Activated naive CD4-positive, alpha-beta T cell treated with anti-CD3 and anti-CD28 coated beads, Interleukin-2, amount 50 U/mL, for 24 hours (primary cell): ENCODE data around the gene INO80C.

Experiments
- H3K27ac Mint-ChIP-seq: one replicate; pipeline ENCODE4 v1.8.0; 2021; ENCODE audit warnings: mild to moderate bottlenecking, mixed read lengths
- H3K27me3 Mint-ChIP-seq: one replicate; pipeline ENCODE4 v1.8.0; 2021; ENCODE audit warnings: mixed read lengths
- H3K36me3 Mint-ChIP-seq: one replicate; pipeline ENCODE4 v1.8.0; 2021; ENCODE audit warnings: mixed read lengths
- H3K4me1 Mint-ChIP-seq: one replicate; pipeline ENCODE4 v1.8.0; 2021; ENCODE audit warnings: mixed read lengths
- H3K4me3 Mint-ChIP-seq: one replicate; pipeline ENCODE4 v1.8.0; 2021; ENCODE audit warnings: mild to moderate bottlenecking, mixed read lengths
- H3K9me3 Mint-ChIP-seq: one replicate; pipeline ENCODE4 v1.8.0; 2021; ENCODE audit warnings: mixed read lengths

Gene INO80C

DNA sequence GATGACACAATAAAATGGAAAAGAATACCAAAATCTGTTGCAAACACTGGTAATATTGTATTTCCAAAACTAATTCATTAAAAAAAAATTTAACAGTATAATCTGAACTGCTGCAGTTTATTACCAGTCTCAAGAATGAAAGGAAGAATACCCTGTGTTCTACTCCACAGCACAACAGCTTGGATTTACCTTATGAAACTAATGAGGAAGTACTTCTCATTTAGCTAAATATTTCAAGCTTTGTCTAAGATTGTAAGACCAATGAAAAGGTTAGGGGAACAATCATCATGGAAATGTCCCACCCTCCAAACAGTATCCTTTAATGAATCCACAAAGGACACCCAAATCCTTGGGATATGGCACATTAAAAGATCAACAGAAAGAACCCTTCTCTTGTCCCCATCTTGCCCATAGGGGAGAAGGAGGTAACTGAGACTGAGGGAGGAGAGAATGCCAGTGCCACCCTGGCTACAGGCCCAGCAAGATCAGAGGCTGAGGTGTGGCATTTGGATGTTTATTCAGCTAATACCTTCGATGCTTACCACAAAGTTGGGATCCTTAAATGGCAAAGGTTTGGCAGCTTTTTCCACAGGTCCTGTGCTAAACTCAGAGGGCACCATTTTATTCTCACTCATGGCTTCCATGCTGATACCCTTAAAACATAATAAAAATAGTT is 17.7 kb downstream of the INO80C start:
- peaks cover 35% of the 10 kb centered on the region for H3K4me1 Mint-ChIP-seq
- H3K4me3 Mint-ChIP-seq, result no peak overlapping the region
- no peaks in the 10 kb centered on the region for H3K27me3 Mint-ChIP-seq
- H3K36me3 Mint-ChIP-seq, result peaks cover 6% of the 10 kb centered on the region
- H3K9me3 Mint-ChIP-seq, result no peaks in the 10 kb centered on the region
- H3K27ac Mint-ChIP-seq, result peak overlapping the region; percentile 67

DNA sequence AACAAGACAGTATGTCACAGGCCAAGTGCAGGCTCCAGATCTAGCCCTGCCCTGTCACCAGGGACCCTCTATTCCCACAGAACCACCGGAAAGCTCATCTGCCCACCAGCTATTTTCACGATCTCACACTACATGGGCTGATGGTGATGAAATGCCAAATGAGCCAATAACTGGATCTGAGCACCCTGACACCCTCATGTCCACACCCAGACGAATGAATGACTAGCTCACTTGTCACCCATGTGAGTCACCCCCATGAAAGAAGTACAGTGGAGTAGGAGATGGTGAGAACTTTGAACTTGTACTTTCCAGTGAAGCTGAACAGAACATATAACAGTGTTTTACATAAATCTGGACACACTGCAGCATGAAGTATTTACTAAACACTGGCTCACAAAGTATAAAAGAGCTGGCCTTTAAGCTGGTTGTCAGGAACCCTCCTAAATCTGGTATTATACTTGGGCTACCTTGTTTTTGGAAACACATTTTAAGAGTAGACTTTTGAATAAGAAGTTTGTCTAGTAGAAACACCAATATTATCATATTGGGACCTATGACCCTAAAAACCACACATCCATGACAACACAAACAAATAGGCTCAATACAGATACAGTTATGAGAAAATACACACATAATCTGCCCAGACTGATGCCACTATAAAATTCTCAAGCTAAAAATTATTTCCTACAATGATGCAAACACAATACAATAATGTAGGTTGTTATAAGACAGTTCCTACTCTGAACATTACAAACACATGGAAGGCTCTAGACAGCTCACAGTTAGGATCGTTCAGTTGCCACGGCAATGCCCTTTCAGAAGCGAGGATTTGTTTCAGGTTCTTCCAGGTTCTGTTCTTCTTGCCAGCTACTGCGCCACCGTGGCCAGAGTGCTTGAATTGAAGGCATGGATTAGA is 19.0 kb downstream of the INO80C start:
- H3K27me3 Mint-ChIP-seq, result no peaks in the 10 kb centered on the region
- H3K36me3 Mint-ChIP-seq, result peaks cover 12% of the 10 kb centered on the region
- H3K4me3 Mint-ChIP-seq, result peak overlapping the region; percentile 11
- H3K27ac Mint-ChIP-seq, result peak overlapping the region; percentile 25
- H3K4me1 Mint-ChIP-seq, result peaks cover 31% of the 10 kb centered on the region
- no peaks in the 10 kb centered on the region for H3K9me3 Mint-ChIP-seq

DNA sequence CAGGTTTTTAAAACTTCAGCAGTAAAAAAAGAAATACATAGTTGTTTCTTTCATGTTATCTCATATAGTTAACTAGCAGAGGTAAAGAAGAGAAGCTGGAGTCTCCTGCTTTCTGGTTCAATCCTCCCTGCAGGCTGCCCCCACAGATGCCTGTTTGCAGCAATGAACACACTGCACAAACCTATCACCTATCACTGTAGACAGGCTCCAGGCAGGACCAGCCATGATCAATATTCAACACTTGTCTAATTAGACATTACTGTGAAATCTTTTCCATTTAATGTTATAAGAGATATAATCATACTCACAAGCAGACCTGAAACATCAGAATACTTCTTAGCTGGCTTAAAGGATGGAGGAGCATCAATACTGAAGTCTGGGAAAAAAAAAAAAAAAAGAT is 19.8 kb downstream of the INO80C start:
- Mint-ChIP-seq H3K9me3 (no peaks in the 10 kb centered on the region), H3K36me3 (peaks cover 20% of the 10 kb centered on the region), H3K4me1 (peaks cover 23% of the 10 kb centered on the region), H3K4me3 (no peak overlapping the region), H3K27me3 (no peaks in the 10 kb centered on the region), H3K27ac (peak overlapping the region; percentile 37)

DNA sequence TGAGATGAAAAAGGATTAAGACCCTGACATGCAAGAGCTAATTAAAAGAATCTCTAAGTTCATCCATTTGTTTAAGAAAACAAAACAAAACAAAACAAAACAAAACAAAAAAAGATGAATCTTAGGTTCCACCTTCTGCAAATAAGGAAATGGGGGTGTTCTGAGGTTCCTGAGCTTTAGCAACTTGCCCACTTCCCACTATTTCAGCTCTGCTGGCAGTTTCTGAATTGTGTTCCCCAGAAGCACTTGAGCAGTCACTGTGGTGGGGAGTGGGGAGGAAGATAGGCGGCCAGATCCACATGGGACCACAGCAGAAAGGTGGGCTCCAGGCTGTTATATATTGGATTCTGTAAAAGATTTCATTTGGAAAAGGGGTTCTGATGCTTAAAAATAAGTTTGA is 20.3 kb downstream of the INO80C start:
- peaks cover 23% of the 10 kb centered on the region for H3K36me3 Mint-ChIP-seq
- no peaks in the 10 kb centered on the region for H3K9me3 Mint-ChIP-seq
- no peak overlapping the region for H3K27ac Mint-ChIP-seq
- peaks cover 19% of the 10 kb centered on the region for H3K4me1 Mint-ChIP-seq
- H3K27me3 Mint-ChIP-seq, result no peaks in the 10 kb centered on the region
- no peak overlapping the region for H3K4me3 Mint-ChIP-seq

DNA sequence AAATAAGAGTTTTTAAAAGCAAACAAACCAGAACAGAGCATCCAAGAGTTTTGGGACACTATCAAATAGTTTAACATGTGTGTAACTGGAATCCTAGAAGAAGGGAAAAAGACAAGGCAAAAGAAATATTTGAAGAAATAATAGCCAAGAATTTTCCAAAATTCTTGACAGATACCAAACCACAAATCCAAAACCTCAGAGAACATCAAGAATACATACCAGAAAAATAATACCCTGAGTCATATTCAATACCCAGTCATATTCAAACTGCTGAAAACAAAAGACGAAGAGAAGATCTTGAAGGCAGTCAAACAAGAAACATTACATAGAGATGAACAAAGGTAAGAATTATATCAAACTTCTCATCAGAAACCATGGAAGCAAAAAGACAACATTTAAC is 22.9 kb downstream of the INO80C start:
- Mint-ChIP-seq H3K27ac (peak overlapping the region; percentile 60), H3K4me1 (peaks cover 19% of the 10 kb centered on the region), H3K9me3 (no peaks in the 10 kb centered on the region), H3K4me3 (no peak overlapping the region), H3K27me3 (no peaks in the 10 kb centered on the region), H3K36me3 (peaks cover 28% of the 10 kb centered on the region)

DNA sequence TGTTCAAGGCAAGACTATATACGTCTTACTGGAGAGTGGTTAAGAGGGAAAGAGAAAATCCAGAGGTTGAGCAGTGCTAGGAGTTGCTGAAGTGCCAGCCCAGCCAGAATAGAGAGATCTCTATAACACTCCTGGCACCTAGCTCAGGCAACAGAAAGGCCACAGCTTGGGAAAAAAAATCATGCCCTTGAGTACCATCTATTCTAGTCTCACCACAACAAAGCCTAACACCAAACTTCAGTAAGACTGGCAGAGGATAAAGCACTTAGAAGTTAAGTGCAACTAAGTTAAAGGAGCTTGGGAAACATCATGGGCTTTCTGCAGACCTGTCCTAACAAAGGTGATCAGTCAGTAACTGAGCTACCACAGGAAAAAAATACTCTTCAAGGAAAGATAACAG is 24.2 kb downstream of the INO80C start:
- peaks cover 33% of the 10 kb centered on the region for H3K36me3 Mint-ChIP-seq

DNA sequence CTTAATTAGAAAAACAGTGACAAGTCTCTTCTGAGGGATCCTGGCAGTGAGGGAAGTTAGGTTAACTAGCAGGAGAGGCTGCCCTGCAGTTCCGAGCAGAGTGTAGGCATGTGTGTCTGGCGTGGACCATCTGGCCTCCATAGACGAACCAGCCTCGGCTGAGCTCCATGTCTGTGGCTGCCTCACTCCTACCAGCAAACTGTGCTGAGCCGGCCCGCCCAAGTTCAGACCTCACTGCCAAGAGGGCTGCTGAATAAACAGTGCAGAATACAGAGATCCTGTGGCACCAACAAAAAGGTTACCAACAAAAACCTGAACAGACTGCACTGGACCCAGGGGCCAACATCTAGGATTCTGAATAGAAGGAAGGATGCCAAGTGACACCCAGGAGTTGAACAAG is 27.3 kb downstream of the INO80C start:
- Mint-ChIP-seq H3K4me3 (no peak overlapping the region), H3K36me3 (peaks cover 34% of the 10 kb centered on the region), H3K27me3 (no peaks in the 10 kb centered on the region), H3K9me3 (no peaks in the 10 kb centered on the region), H3K4me1 (peaks cover 5% of the 10 kb centered on the region), H3K27ac (no peak overlapping the region)

More for the DNA sequence above, 24.2 kb downstream of the INO80C start:
- peaks cover 11% of the 10 kb centered on the region for H3K4me1 Mint-ChIP-seq
- no peak overlapping the region for H3K4me3 Mint-ChIP-seq
- H3K9me3 Mint-ChIP-seq, result no peaks in the 10 kb centered on the region
- no peaks in the 10 kb centered on the region for H3K27me3 Mint-ChIP-seq
- no peak overlapping the region for H3K27ac Mint-ChIP-seq

DNA sequence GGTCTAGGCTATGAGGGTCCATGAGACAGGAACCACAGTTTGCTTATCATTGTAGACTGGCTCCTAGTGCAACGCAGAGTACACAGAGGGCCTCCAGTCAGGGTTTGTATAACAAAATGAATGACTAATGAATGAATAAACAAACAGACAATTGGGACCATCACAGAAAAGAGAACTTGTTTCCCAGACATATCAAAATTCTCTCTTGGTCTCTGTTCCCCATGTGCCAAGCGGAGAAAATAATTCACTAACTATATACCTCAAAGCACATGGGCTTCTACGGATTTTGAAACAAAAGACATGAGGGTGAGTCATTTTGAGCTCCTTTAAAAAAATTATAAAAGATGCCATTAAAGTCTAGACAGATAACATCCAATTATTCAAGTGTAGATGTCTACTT is 28.0 kb downstream of the INO80C start:
- Mint-ChIP-seq H3K27ac (no peak overlapping the region), H3K9me3 (no peaks in the 10 kb centered on the region), H3K27me3 (no peaks in the 10 kb centered on the region), H3K36me3 (peaks cover 30% of the 10 kb centered on the region), H3K4me1 (peaks cover under 1% of the 10 kb centered on the region), H3K4me3 (no peak overlapping the region)

DNA sequence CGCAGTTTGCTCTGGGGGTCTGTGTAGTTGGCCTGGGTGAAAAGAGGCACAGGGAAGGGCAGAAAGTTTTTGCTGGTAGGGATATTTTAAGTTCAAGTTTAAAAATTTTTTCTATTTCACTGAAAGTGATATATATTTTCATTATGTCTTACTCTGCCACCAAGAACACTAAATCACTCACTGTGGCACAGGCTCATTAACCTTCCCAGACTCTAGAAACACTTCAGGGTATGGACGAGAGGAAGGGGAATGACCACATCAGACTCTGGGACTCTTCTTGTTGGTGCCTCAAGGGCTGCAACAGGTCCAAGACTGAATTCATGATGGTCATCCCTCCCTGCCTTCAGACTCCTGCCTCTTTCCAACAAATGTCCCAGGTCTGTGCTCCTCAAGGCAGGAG is 29.0 kb downstream of the INO80C start:
- no peak overlapping the region for H3K27ac Mint-ChIP-seq
- peaks cover 26% of the 10 kb centered on the region for H3K36me3 Mint-ChIP-seq
- H3K27me3 Mint-ChIP-seq, result no peaks in the 10 kb centered on the region
- H3K4me1 Mint-ChIP-seq, result no peaks in the 10 kb centered on the region
- H3K9me3 Mint-ChIP-seq, result no peaks in the 10 kb centered on the region
- H3K4me3 Mint-ChIP-seq, result no peak overlapping the region

DNA sequence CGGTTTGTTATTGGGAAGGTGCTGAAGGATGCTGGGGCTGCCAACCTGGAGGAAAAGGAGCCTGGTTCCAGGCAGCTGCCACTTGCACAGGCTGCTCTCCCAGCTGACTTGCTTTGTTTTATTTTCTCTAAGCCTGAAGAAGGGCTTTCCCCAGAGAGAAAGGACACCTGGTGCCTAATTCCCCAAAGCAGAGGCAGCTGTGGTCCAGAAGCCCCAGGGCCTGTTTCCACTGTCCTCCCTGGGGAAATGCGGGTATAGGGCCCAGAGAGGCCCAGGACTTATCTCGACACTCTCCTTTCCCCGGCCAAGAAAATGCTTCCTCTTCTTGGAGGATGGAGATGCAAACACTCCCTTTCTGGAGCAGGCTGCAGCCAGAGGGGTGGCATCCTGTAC is 30.1 kb downstream of the INO80C start:
- Mint-ChIP-seq H3K4me3 (no peak overlapping the region), H3K27ac (no peak overlapping the region), H3K36me3 (peaks cover 16% of the 10 kb centered on the region), H3K9me3 (no peaks in the 10 kb centered on the region), H3K27me3 (no peaks in the 10 kb centered on the region), H3K4me1 (no peaks in the 10 kb centered on the region)

DNA sequence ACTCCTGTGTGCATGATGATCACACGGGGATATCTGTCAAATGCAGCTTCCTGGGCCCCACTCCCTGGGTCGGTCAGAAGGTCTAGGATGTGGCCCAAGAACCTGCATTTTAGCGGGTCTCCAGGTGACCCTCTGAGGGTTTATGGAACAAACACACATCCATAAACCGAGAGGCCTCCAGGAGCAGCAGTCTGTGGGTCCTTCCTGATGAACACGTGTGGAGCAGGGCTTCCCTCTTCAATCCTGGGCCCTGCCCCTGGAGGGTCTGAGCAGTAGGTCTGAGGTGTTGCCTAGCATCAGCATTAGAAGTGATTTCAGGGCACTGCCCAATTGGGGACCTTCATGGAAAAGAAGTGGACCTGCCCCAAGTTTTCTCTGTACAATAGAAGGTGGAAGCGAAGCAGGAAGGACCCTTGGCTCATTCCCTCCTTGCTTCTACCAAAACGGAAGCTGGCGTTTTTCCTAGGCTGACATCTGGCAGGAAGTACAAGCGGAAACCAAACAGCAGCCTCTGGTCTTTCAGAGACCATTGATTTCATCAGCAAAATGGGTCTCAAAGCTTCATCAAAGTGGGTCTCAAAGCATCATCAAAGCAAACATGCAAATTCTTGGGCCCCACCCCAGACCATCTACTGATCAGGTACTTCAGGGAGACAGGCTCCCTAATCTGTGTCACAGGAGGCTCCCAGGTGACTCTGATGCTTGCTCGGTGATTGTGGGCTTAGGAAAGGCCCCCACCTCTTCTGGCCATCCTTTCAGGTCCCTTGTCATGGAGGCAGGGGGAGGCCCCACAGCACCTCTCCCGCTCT is 30.7 kb downstream of the INO80C start:
- Mint-ChIP-seq H3K9me3 (no peaks in the 10 kb centered on the region), H3K4me3 (no peak overlapping the region), H3K27ac (no peak overlapping the region), H3K4me1 (no peaks in the 10 kb centered on the region), H3K27me3 (no peaks in the 10 kb centered on the region), H3K36me3 (peaks cover 11% of the 10 kb centered on the region)

DNA sequence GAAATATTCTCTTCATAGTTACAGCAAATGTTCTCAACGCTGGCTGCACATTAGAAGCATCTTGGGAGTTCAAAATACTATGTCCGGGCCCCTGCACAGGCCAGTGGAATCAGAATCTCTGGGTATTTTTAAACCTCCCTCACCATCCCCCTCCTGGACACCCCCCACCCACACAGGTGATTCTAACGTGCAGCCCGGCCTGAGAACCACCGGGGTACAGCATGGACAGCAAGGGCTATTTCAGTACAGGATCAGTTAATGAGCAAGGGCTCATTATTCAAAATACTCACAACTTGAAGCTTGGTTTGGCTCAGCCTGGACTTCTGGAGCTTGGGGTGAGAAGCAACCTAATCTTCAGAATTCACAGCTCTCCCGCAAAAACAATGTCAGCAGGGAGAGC is 31.4 kb downstream of the INO80C start:
- Mint-ChIP-seq H3K36me3 (peaks cover 11% of the 10 kb centered on the region), H3K9me3 (no peaks in the 10 kb centered on the region), H3K27me3 (no peaks in the 10 kb centered on the region), H3K27ac (no peak overlapping the region), H3K4me3 (no peak overlapping the region), H3K4me1 (no peaks in the 10 kb centered on the region)

DNA sequence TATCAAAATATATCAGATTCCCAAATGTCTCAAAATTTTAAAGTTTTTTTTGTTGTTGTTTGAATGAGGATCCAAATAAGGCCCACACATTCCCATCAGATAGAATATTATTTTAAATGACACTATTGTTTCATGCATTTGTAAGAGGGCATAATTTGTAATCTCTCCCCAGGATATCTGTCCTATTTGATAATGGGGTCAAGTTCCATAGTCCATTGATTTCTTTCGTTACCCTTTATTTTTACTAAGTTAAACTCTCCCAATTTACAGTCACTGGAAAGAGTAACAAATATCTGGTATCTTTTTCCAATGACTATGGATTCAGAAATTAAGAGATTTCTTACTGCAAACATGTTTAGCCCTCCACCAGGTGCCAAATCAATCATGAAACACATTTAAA is 32.4 kb downstream of the INO80C start:
- no peaks in the 10 kb centered on the region for H3K4me1 Mint-ChIP-seq
- no peak overlapping the region for H3K4me3 Mint-ChIP-seq
- no peak overlapping the region for H3K27ac Mint-ChIP-seq
- H3K27me3 Mint-ChIP-seq, result no peaks in the 10 kb centered on the region
- H3K9me3 Mint-ChIP-seq, result no peaks in the 10 kb centered on the region
- H3K36me3 Mint-ChIP-seq, result peaks cover 11% of the 10 kb centered on the region

DNA sequence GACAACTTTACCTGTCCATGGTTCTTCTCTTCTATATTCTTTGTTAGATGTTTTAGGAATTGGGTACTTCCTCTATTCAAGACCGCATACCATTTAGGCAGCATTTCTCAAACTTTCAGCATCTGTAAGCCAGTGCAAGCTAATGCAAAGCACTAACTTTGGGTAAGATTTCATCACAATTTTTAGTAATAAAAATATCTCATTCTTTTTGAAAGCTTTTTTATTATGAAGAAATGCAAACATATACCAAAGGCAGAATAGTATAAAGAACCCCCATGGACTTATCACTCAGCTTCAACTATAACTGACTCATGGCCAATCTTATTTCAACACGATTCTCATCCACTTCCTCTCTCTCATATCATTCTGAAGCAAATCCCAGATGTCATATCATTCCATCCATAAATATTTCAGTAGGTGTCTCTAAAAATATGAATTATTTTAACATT is 32.9 kb downstream of the INO80C start:
- H3K27me3 Mint-ChIP-seq, result no peaks in the 10 kb centered on the region
- H3K4me3 Mint-ChIP-seq, result no peak overlapping the region
- H3K36me3 Mint-ChIP-seq, result peaks cover 11% of the 10 kb centered on the region
- no peak overlapping the region for H3K27ac Mint-ChIP-seq
- no peaks in the 10 kb centered on the region for H3K4me1 Mint-ChIP-seq
- no peaks in the 10 kb centered on the region for H3K9me3 Mint-ChIP-seq

DNA sequence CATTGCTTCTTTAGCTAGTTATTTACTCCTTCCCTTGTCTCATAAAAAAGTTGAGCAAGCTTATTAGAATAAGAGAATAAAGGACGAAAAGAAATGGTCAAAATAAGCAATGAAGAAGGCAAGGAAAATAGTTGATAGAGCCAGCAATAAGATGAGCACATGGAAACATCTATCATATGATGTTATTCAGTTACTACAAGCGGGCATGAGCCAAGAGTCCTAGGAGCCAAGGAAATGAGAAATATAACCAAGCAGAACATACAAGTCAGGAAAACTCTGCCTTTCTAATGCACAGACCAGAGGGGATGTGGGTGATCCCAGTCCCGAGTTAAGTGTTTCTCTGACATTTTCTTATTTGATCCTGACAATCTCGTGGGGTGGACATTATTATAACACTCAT is 33.9 kb downstream of the INO80C start:
- no peaks in the 10 kb centered on the region for H3K9me3 Mint-ChIP-seq
- H3K4me1 Mint-ChIP-seq, result no peaks in the 10 kb centered on the region
- H3K36me3 Mint-ChIP-seq, result peaks cover 6% of the 10 kb centered on the region
- H3K4me3 Mint-ChIP-seq, result no peak overlapping the region
- no peak overlapping the region for H3K27ac Mint-ChIP-seq
- no peaks in the 10 kb centered on the region for H3K27me3 Mint-ChIP-seq

DNA sequence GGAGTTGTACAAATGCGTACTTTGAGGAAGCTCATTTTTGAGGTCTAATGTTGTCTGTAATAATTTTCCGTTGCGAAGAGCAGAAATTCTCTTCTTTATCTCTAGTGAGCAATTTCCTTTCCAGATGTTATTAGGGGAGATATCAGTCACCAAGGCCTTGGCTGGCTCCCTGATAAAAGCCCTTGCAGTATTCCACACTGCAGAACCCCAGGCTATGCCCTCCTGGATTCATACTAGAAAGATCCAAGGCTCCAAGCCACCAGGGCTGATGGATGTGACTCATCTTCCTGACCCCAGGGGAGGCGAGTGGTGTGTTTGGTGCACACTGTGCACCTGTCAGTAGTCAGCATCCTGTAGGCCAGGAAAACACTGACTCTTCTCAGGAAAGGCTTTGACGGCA is 34.7 kb downstream of the INO80C start:
- H3K36me3 Mint-ChIP-seq, result peaks cover 6% of the 10 kb centered on the region
- H3K4me1 Mint-ChIP-seq, result no peaks in the 10 kb centered on the region
- no peak overlapping the region for H3K4me3 Mint-ChIP-seq
- no peaks in the 10 kb centered on the region for H3K27me3 Mint-ChIP-seq
- H3K9me3 Mint-ChIP-seq, result no peaks in the 10 kb centered on the region
- no peak overlapping the region for H3K27ac Mint-ChIP-seq
